Measurements from ENCODE around the gene SPAG5.
A peak's percentile ranks its signal among the peaks of the same experiment; 100 is the strongest.

The SPAG5 gene

GRCh38 chr17:28547623-28548416 lies 51.0 kb downstream of the SPAG5 start:
- H3K36me3 ChIP-seq (ENCODE audit: control insufficient read depth, low read length) = peaks cover 8% of the 10 kb centered on the region
- peaks cover 12% of the 10 kb centered on the region; the same call in 1 of the 2 replicates for H3K79me2 ChIP-seq (ENCODE audit: control insufficient read depth, low read length)
- H3K27ac ChIP-seq (ENCODE audit: low read depth, low read length) = peak overlapping the region; percentile 80
- H3K9me2 ChIP-seq (replicated peaks; ENCODE audit: control insufficient read depth, low read length) = no peaks in the 10 kb centered on the region
- H3K4me3 ChIP-seq (ENCODE audit: low read length) = peak overlapping the region; percentile 86
- no peaks in the 10 kb centered on the region for H4K20me1 ChIP-seq (ENCODE audit: control insufficient read depth, insufficient read depth, low read depth, low read length)
- peak overlapping the region; percentile 100 for H3K4me2 ChIP-seq (ENCODE audit: low read length)
- no peaks in the 10 kb centered on the region for H3K27me3 ChIP-seq (ENCODE audit: control insufficient read depth, low read length)
- H3F3A ChIP-seq (ENCODE audit: control insufficient read depth, insufficient read depth) = 0 out of 2 replicates have a peak, but pooled peaks cover 5% of the 10 kb centered on the region
- H3K9me3 ChIP-seq (ENCODE audit: control insufficient read depth, insufficient read depth, low read length) = no peaks in the 10 kb centered on the region
- peaks cover 57% of the 10 kb centered on the region for H3K4me1 ChIP-seq (ENCODE audit: control insufficient read depth, low read length)
- peak; percentile 99 for TF ChIP-seq CTCF (IDR thresholded peaks at IDR 0.05; ENCODE audit: low read depth, low read length, poor library complexity, severe bottlenecking)
- TF ChIP-seq EZH2phosphoT487 (IDR thresholded peaks at IDR 0.05; ENCODE audit: borderline replicate concordance, low read length) = no peak

GRCh38 chr17:28547096-28547622 lies 51.7 kb downstream of the SPAG5 start:
- Histone ChIP-seq H3K4me1 (ENCODE audit: control insufficient read depth, low read length) (peaks cover 54% of the 10 kb centered on the region), H3K27me3 (ENCODE audit: control insufficient read depth, low read length) (no peaks in the 10 kb centered on the region), H3K36me3 (ENCODE audit: control insufficient read depth, low read length) (peaks cover 8% of the 10 kb centered on the region), H3K79me2 (ENCODE audit: control insufficient read depth, low read length) (peaks cover 12% of the 10 kb centered on the region; the same call in 1 of the 2 replicates), H3K27ac (ENCODE audit: low read depth, low read length) (peak overlapping the region; percentile 80), H3K9me3 (ENCODE audit: control insufficient read depth, insufficient read depth, low read length) (no peaks in the 10 kb centered on the region), H3K4me2 (ENCODE audit: low read length) (peak overlapping the region; percentile 100), H3F3A (ENCODE audit: control insufficient read depth, insufficient read depth) (0 out of 2 replicates have a peak, but pooled peaks cover 5% of the 10 kb centered on the region), H3K4me3 (ENCODE audit: low read length) (peak overlapping the region; percentile 86), H3K9me2 (replicated peaks; ENCODE audit: control insufficient read depth, low read length) (no peaks in the 10 kb centered on the region), H4K20me1 (ENCODE audit: control insufficient read depth, insufficient read depth, low read depth, low read length) (no peaks in the 10 kb centered on the region)
- TF ChIP-seq CTCF (IDR thresholded peaks at IDR 0.05; ENCODE audit: low read depth, low read length, poor library complexity, severe bottlenecking) (no peak), EZH2phosphoT487 (IDR thresholded peaks at IDR 0.05; ENCODE audit: borderline replicate concordance, low read length) (no peak)

DNA sequence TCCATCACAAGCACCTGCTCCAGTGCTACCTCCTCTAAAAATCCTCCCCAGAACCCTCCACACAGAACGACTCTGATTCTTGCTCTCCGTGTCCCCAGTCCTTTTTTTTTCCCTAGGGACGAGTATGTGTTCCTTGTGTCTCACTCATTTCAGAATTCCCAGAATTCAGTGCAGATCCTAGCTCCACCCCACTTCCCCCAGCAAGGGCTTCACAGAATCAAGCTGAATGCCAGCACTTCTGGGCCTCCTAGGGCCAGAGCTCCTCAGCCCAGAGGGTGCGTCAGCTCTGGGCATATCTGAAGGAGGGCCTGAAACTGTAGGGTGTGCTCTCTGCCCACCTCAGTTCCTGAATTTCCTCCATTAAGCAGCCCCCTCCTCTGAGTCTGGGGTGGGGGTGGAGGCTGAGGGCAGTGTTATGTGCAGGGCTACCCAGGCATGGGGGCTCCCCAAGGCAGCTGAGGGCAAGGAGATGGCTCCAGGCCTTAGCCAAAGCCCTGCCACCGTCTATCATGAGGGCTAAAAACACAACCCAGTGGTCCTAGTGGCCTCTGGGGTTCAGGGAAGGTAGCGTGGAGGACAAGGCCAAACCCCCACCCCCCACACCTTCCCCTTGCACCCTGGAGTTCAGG lies 52.9 kb downstream of the SPAG5 start:
- Histone ChIP-seq H3K27ac (ENCODE audit: low read depth, low read length) (no peak overlapping the region), H3K4me3 (ENCODE audit: low read length) (no peak overlapping the region), H4K20me1 (ENCODE audit: control insufficient read depth, insufficient read depth, low read depth, low read length) (no peaks in the 10 kb centered on the region), H3K27me3 (ENCODE audit: control insufficient read depth, low read length) (no peaks in the 10 kb centered on the region), H3K36me3 (ENCODE audit: control insufficient read depth, low read length) (peaks cover 8% of the 10 kb centered on the region), H3K9me2 (replicated peaks; ENCODE audit: control insufficient read depth, low read length) (no peaks in the 10 kb centered on the region), H3K4me1 (ENCODE audit: control insufficient read depth, low read length) (peaks cover 44% of the 10 kb centered on the region), H3F3A (ENCODE audit: control insufficient read depth, insufficient read depth) (0 out of 2 replicates have a peak, but pooled peaks cover 5% of the 10 kb centered on the region), H3K79me2 (ENCODE audit: control insufficient read depth, low read length) (0 out of 2 replicates have a peak, but pooled peaks cover 5% of the 10 kb centered on the region), H3K4me2 (ENCODE audit: low read length) (no peak overlapping the region), H3K9me3 (ENCODE audit: control insufficient read depth, insufficient read depth, low read length) (no peaks in the 10 kb centered on the region)
- no peak for TF ChIP-seq EZH2phosphoT487 (IDR thresholded peaks at IDR 0.05; ENCODE audit: borderline replicate concordance, low read length)
- TF ChIP-seq CTCF (IDR thresholded peaks at IDR 0.05; ENCODE audit: low read depth, low read length, poor library complexity, severe bottlenecking) = no peak

Data from DOHH2 (cell line).